NCI-H2196 treated with DMSO at 0.1 percent for 48 hours (cell line): Measurements from ENCODE around the gene CCDC7.
"Not testable (repeated sequence)": the region's sequence is repeated elsewhere in the genome, so short reads cannot be mapped to it uniquely, and the experiment has no call there.

Experiments used
- DNase-seq: peaks from one replicate; lab custom pipeline; 2025; ENCODE audit not compliant: unreplicated experiment; lab: John Stamatoyannopoulos, UW

The CCDC7 gene

GRCh38 chr10:32865170-32865569 is 419.2 kb downstream of the CCDC7 start:
- DNase-seq: no peak

- DNase-seq: no peak
Measured at GRCh38 chr10:32877915-32878314, 432.0 kb downstream of the CCDC7 start.

GRCh38 chr10:32878646-32879045 is 432.7 kb downstream of the CCDC7 start:
- DNase-seq: no peak

GRCh38 chr10:32882076-32882475 is 436.1 kb downstream of the CCDC7 start:
- DNase-seq: no peak

- DNase-seq: no peak
Measured at GRCh38 chr10:32887481-32887880, 441.5 kb downstream of the CCDC7 start.

- no peak for DNase-seq
Measured at GRCh38 chr10:32888161-32888927, 442.4 kb downstream of the CCDC7 start.

- DNase-seq: no peak
Measured at GRCh38 chr10:32889631-32890212, 443.8 kb downstream of the CCDC7 start.

GRCh38 chr10:32890444-32890843 is 444.5 kb downstream of the CCDC7 start:
- DNase-seq: no peak

- DNase-seq: no peak
Measured at GRCh38 chr10:32891261-32891660, 445.3 kb downstream of the CCDC7 start.

GRCh38 chr10:32893434-32893833 is 447.5 kb downstream of the CCDC7 start:
- DNase-seq: no peak

GRCh38 chr10:32893916-32894664 is 448.1 kb downstream of the CCDC7 start:
- no peak for DNase-seq

GRCh38 chr10:32895200-32895968 is 449.4 kb downstream of the CCDC7 start:
- DNase-seq: not testable (repeated sequence)

GRCh38 chr10:32901815-32902214 is 455.9 kb downstream of the CCDC7 start:
- DNase-seq: no peak

GRCh38 chr10:32905466-32905865 is 459.5 kb downstream of the CCDC7 start:
- DNase-seq: no peak

GRCh38 chr10:32906595-32906994 is 460.7 kb downstream of the CCDC7 start:
- no peak for DNase-seq

GRCh38 chr10:32909456-32909855 is 463.5 kb downstream of the CCDC7 start:
- DNase-seq: no peak

GRCh38 chr10:32909970-32910369 is 464.0 kb downstream of the CCDC7 start:
- not testable (repeated sequence) for DNase-seq

GRCh38 chr10:32911285-32912016 is 465.5 kb downstream of the CCDC7 start:
- no peak for DNase-seq

- DNase-seq: not testable (repeated sequence)
Measured at GRCh38 chr10:32917817-32918216, 471.9 kb downstream of the CCDC7 start.

- DNase-seq: no peak
Measured at GRCh38 chr10:32922170-32922569, 476.2 kb downstream of the CCDC7 start.

GRCh38 chr10:32923134-32923533 is 477.2 kb downstream of the CCDC7 start:
- no peak for DNase-seq
